Stimulated activated CD8-positive, alpha-beta memory T cell treated with anti-CD3 and anti-CD28 coated beads, Interleukin-7, amount 100 ng/mL, for 24 hours (primary cell): ENCODE results near the gene LRRC32.
"Not testable (repeated sequence)": the region's sequence is repeated elsewhere in the genome, so short reads cannot be mapped to it uniquely, and the experiment has no call there.

ENCODE experiments used
- DNase-seq: peaks from one replicate; pipeline ENCODE4 v3.0.0-alpha.2; 2020; ENCODE audit warnings: low read depth

Gene LRRC32

GRCh38 chr11:76613901-76614300, 56.6 kb downstream of the LRRC32 start:
- no peak for DNase-seq

- DNase-seq, result no peak
Measured at GRCh38 chr11:76612226-76612625, 58.3 kb downstream of the LRRC32 start.

DNA sequence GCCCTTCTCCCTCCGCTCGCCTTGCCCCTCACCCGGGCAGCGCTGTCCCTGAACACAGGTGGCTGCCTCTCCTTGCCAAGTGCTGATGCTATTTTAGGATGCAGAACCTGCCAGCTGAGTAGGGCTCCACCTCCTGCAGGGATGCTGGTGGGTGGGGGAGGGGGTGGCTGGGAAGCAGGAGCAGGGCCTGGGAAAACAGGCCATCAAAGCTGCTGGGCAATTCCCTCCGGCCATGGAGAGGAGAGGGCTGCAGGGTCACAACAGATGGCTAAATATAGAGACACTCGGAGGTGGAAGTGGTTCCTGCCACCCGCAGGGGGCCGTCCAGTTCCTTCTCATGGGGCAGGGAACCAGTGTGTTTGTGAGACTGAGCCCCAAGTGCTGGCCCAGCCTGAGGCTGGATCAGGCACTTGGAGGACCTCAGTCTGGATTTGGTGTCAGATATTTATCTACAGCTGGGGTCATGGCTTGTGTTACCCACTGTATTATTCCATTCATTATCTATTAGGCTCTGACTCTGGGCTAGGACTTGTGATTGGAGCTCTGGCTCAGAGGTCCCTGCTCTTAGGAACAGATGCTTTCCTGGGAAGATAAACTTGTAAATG, 59.6 kb downstream of the LRRC32 start:
- no peak for DNase-seq

DNA sequence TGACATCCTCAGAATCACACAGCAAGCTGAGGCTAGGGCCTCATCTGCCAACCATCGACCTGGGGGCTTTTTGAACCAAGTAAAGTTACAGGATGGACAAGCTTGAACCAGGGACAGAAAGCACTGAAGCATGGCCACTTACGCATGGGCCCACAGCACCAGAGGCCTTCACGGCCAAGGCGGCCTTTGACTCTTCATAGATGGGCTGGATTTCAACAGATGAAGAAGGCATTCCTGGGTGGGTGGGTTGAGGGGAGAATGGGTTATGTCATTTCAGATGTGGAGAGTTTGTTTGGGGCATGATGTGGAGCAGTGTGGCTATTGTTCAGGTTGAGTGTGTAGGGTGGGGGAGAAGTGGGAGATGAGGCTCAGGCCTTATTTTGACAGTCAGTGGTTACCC, 60.2 kb downstream of the LRRC32 start:
- DNase-seq, result no peak

DNA sequence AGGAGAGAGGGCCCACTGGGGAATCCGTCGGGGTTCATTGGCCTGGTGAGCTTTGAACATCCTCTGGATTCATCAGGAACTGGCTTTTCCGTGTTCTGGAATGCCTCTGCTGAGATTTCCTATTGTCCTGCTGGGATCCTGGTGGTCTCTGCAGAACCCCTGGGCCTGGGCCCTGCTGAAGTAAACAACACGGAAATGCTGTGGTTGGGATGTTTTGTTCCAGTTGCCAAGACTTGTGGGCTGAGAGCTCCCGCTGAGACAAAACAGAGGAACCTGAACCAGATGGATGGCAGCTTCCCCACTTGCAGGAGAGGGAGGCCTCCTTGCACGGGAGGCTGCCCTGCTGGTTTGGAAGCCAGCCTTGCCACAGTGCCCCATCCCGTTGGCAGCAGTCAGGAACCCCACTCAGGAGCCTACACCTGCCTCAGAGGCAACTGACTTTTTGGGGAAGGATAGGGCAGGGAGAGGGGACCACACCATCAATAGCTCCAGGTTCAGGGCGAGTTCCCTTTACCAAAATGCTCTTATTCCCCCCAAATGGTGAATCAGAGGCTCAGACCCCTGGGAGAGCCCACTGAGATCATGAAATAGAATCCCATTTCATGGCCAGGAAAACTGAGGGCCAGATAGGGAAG, 60.7 kb downstream of the LRRC32 start:
- no peak for DNase-seq

DNA sequence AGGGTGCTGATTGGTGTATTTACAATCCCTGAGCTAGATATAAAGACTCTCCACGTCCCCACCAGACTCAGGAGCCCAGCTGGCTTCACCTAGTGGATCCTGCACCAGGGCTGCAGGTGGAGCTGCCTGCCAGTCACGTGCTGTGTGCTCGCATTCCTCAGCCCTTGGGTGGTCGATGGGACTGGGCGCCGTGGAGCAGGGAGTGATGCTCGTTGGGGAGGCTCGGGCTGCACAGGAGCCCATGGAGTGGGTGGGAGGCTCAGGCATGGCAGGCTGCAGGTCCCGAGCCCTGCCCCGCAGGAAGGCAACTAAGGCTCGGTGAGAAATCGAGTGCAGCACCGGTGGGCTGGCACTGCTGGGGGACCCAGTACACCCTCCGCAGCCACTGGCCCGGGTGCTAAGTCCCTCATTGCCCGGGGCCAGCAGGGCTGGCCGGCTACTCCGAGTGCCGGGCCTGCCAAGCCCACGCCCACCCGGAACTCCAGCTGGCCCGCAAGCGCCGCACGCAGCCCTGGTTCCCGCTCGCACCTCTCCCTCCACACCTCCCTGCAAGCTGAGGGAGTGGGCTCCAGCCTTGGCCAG, 61.6 kb downstream of the LRRC32 start:
- DNase-seq, result not testable (repeated sequence)

DNA sequence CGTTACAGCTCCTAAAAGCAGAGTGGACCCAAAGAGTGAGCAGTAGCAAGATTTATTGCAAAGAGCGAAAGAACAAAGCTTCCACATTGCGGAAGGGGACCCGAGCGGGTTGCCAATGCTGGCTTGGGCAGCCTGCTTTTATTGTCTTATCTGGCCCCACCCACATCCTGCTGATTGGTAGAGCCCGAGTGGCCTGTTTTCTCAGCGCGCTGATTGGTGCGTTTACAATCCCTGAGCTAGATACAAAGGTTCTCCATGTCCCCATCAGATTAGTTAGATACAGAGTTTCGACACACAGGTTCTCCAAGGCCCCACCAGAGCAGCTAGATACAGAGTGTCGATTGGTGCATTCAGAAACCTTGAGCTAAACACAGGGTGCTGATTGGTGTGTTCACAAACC, 62.3 kb downstream of the LRRC32 start:
- DNase-seq, result not testable (repeated sequence)
